ENCODE results near the gene ULK1. TPM values are rescaled to one million over a fixed set of nuclear protein-coding genes. Genes with fewer than 3 reads are reported as not detected.

The ULK1 gene
- total and polyA plus RNA-seq, 2 of the 13 experiments (the other 11 are each of a cell fraction or from before 2014, with no cell fraction given) = 2.8 to 10.1 TPM

DNA sequence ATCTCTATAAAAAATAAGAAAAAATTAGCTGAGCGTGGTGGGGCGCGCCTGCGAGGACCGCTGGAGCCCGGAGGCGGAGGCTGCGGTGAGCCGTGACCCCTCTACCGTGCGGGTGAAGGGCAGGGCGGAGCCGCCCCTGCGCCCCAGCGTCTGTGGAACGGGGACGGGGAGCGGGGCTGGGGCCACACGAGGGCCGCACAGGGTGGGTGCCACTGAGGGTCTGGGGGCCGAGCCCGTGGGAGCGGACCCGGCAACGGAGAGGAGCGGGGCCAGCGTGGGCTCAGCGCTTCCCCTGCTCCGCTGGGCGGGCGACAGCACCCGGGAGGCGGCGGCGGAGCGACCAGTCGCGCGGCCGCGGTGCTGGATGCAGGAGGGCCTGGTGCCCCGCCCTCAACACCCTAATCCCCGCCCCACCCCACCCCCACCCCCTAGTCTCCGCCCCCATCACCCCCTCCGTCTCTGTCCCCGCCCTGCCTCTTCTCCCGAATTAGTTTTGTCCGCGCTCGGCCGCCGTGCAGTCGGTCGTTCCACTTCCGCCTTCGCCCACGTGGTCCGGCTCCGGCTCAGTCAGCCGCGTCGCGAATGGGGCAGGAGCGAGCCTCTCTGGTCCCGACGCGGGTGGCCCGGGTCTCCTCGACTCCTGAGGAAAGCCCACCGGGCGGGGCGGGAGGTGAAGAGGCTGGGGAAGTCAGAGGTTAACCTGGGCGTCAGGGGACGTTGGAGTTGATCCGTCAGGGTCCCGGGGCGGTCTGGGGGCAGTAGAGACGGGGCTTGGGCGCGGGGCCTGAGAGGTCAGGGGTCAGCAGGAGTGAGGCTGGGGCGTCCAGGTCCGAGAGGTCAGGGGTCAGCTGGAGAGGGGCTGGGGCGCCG is 34.5 kb downstream of the ULK1 start, which contains the start of gene PUS1 (continued):
- TF ChIP-seq, protein P1, sequence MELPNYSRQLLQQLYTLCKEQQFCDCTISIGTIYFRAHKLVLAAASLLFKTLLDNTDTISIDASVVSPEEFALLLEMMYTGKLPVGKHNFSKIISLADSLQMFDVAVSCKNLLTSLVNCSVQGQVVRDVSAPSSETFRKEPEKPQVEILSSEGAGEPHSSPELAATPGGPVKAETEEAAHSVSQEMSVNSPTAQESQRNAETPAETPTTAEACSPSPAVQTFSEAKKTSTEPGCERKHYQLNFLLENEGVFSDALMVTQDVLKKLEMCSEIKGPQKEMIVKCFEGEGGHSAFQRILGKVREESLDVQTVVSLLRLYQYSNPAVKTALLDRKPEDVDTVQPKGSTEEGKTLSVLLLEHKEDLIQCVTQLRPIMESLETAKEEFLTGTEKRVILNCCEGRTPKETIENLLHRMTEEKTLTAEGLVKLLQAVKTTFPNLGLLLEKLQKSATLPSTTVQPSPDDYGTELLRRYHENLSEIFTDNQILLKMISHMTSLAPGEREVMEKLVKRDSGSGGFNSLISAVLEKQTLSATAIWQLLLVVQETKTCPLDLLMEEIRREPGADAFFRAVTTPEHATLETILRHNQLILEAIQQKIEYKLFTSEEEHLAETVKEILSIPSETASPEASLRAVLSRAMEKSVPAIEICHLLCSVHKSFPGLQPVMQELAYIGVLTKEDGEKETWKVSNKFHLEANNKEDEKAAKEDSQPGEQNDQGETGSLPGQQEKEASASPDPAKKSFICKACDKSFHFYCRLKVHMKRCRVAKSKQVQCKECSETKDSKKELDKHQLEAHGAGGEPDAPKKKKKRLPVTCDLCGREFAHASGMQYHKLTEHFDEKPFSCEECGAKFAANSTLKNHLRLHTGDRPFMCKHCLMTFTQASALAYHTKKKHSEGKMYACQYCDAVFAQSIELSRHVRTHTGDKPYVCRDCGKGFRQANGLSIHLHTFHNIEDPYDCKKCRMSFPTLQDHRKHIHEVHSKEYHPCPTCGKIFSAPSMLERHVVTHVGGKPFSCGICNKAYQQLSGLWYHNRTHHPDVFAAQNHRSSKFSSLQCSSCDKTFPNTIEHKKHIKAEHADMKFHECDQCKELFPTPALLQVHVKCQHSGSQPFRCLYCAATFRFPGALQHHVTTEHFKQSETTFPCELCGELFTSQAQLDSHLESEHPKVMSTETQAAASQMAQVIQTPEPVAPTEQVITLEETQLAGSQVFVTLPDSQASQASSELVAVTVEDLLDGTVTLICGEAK (IDR thresholded peaks at IDR 0.05) = no peak
- TF ChIP-seq, protein P1 (CRISPR knock-in tag; IDR thresholded peaks at IDR 0.05) = 0 out of 2 replicates have a peak, but pooled peaks have one; percentile 24
- TF ChIP-seq DR1 (CRISPR knock-in tag; IDR thresholded peaks at IDR 0.05) = peak; percentile 48; the same call in 1 of the 2 replicates
- TF ChIP-seq ZNF766 (CRISPR knock-in tag; IDR thresholded peaks at IDR 0.05; ENCODE audit: borderline replicate concordance) = no peak; the same call in 1 of the 2 replicates
- TF ChIP-seq, protein P2, sequence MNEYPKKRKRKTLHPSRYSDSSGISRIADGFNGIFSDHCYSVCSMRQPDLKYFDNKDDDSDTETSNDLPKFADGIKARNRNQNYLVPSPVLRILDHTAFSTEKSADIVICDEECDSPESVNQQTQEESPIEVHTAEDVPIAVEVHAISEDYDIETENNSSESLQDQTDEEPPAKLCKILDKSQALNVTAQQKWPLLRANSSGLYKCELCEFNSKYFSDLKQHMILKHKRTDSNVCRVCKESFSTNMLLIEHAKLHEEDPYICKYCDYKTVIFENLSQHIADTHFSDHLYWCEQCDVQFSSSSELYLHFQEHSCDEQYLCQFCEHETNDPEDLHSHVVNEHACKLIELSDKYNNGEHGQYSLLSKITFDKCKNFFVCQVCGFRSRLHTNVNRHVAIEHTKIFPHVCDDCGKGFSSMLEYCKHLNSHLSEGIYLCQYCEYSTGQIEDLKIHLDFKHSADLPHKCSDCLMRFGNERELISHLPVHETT (CRISPR knock-in tag; conservative IDR thresholded peaks at IDR 0.05) = peak; percentile 2; the same call in 1 of the 2 replicates
- no peak for TF ChIP-seq ATF7 (IDR thresholded peaks at IDR 0.05)
- TF ChIP-seq ATF7 (CRISPR knock-in tag; IDR thresholded peaks at IDR 0.05) = no peak
- TF ChIP-seq, protein P3, sequence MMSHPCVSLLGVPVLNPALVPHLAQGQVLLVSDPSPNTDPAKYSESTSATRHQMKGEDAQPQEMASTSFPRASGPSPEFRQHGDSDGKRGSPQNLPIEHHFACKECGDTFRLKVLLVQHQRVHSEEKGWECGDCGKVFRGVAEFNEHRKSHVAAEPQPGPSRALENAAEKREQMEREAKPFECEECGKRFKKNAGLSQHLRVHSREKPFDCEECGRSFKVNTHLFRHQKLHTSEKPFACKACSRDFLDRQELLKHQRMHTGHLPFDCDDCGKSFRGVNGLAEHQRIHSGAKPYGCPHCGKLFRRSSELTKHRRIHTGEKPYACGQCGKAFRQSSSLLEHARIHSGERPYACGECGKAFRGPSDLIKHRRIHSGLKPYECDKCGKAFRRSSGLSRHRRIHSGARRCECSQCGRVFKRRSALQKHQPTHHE (CRISPR knock-in tag; IDR thresholded peaks at IDR 0.05; ENCODE audit: borderline replicate concordance) = peak; percentile 71; the same call in 1 of the 2 replicates
- TF ChIP-seq, protein P4, sequence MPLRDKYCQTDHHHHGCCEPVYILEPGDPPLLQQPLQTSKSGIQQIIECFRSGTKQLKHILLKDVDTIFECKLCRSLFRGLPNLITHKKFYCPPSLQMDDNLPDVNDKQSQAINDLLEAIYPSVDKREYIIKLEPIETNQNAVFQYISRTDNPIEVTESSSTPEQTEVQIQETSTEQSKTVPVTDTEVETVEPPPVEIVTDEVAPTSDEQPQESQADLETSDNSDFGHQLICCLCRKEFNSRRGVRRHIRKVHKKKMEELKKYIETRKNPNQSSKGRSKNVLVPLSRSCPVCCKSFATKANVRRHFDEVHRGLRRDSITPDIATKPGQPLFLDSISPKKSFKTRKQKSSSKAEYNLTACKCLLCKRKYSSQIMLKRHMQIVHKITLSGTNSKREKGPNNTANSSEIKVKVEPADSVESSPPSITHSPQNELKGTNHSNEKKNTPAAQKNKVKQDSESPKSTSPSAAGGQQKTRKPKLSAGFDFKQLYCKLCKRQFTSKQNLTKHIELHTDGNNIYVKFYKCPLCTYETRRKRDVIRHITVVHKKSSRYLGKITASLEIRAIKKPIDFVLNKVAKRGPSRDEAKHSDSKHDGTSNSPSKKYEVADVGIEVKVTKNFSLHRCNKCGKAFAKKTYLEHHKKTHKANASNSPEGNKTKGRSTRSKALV (CRISPR knock-in tag; IDR thresholded peaks at IDR 0.05) = 0 out of 2 replicates have a peak, but pooled peaks have one; percentile 35
- TF ChIP-seq JUNB (CRISPR knock-in tag; IDR thresholded peaks at IDR 0.05; ENCODE audit: borderline replicate concordance) = peak; percentile 22; the same call in 1 of the 2 replicates

Data from HepG2 (cell line).